OCI-LY7 (cell line): ENCODE measurements around the gene CFAP74. TPM values are rescaled to one million over a fixed set of nuclear protein-coding genes. Genes with fewer than 3 reads are reported as not detected.

Experiments
- BruUV-seq: library from RNA; stranded (reverse); fragments of 400-500 nt; replicated peaks from 2 replicates; lab custom pipeline; 2021; lab: Mats Ljungman, UMichigan
- CTCF ChIA-PET: fragments of 300-600 bp; sonication (Branson Sonifier 250); formaldehyde crosslinking; loops from one replicate; lab custom pipeline; 2022; ENCODE audit warnings: antibody characterized with exemption; ENCODE audit not compliant: unreplicated experiment; lab: Charles Lee
- POLR2A ChIA-PET: fragments of 300-600 bp; sonication (Branson Sonifier 250); formaldehyde crosslinking; loops from one replicate; lab custom pipeline; 2022; ENCODE audit warnings: antibody characterized with exemption; lab: Charles Lee
- DNase-seq: peaks from one replicate; pipeline ENCODE4 v3.0.0-alpha.2; 2015; ENCODE audit warnings: low spot score
- H2AFZ ChIP-seq: fragments of 200-600 bp; sonication (generic), shearing (Covaris generic); 2 replicates; pipeline ENCODE4 v1.6.1; 2014; ENCODE audit warnings: mild to moderate bottlenecking, antibody characterized with exemption, low read length, moderate library complexity
- H3K27ac ChIP-seq: fragments of 200-600 bp; sonication (generic); 2 replicates; pipeline ENCODE4 v1.5.1; 2014; ENCODE audit warnings: mixed run types, low read depth, mild to moderate bottlenecking, moderate library complexity, low read length, inconsistent platforms; ENCODE audit not compliant: poor library complexity, severe bottlenecking
- H3K36me3 ChIP-seq: fragments of 200-600 bp; sonication (generic); 2 replicates; pipeline ENCODE4 v1.6.1; 2014; ENCODE audit warnings: mild to moderate bottlenecking, antibody characterized with exemption, low read length, moderate library complexity, mixed read lengths; ENCODE audit not compliant: insufficient read depth
- H3K4me1 ChIP-seq: fragments of 200-600 bp; sonication (generic); 2 replicates; pipeline ENCODE4 v1.5.1; 2014; ENCODE audit warnings: mild to moderate bottlenecking, low read length; ENCODE audit not compliant: insufficient read depth, poor library complexity, severe bottlenecking
- H3K4me2 ChIP-seq: fragments of 200-600 bp; sonication (generic); 2 replicates; pipeline ENCODE4 v1.6.1; 2014; ENCODE audit warnings: mild to moderate bottlenecking, low read length
- H3K4me3 ChIP-seq: fragments of 200-600 bp; sonication (generic); 2 replicates; pipeline ENCODE4 v1.5.1; 2014; ENCODE audit warnings: mild to moderate bottlenecking, low read depth, low read length; ENCODE audit not compliant: poor library complexity, severe bottlenecking
- H3K79me2 ChIP-seq: fragments of 200-600 bp; sonication (generic); 2 replicates; pipeline ENCODE4 v1.6.1; 2016; ENCODE audit warnings: low read depth, mild to moderate bottlenecking, low read length, moderate library complexity, mixed read lengths; ENCODE audit not compliant: insufficient read depth
- H3K9me2 ChIP-seq: fragments of 200-600 bp; sonication (generic); 2 replicates; pipeline ENCODE4 v1.6.1; 2016; ENCODE audit warnings: mild to moderate bottlenecking, low read length, mixed read lengths; ENCODE audit not compliant: insufficient read depth
- H3K9me3 ChIP-seq: fragments of 200-600 bp; sonication (generic); 2 replicates; pipeline ENCODE4 v1.6.1; 2014; ENCODE audit warnings: mild to moderate bottlenecking, mixed run types, low read length, mixed read lengths
- H4K20me1 ChIP-seq: fragments of 200-600 bp; sonication (generic); 2 replicates; pipeline ENCODE4 v1.6.1; 2014; ENCODE audit warnings: mild to moderate bottlenecking, antibody characterized with exemption, low read length, moderate library complexity, mixed read lengths; ENCODE audit not compliant: insufficient read depth
- EZH2phosphoT487 ChIP-seq: fragments of 200-600 bp; sonication (generic); IDR thresholded peaks from 2 replicates; pipeline ENCODE4 v1.6.1; 2018; ENCODE audit warnings: low read depth, borderline replicate concordance, mild to moderate bottlenecking, mixed run types, antibody characterized with exemption, low read length, moderate library complexity, mixed read lengths
- intact Hi-C: fragments of 100-400 bp; cut with micrococcal nuclease; formaldehyde crosslinking; loops from one replicate; pipeline ENCODE4 v1.10.0; 2022; ENCODE audit not compliant: unreplicated experiment
- total RNA-seq, 2 experiments: library from RNA; depleted of rRNA in 1 of 2; stranded (reverse); fragments of >200 nt in 1 of 2; shearing (Covaris generic) in 1 of 2; gene quantifications; 2 replicates each; pipeline ENCODE4 v1.2.3, GENCODE V29; 2014 to 2022
- TF ChIP-seq, protein P1 (sequence below): fragments of 200-600 bp; sonication (generic); conservative IDR thresholded peaks from 2 replicates; pipeline ENCODE4 v1.5.1; 2014; ENCODE audit warnings: mild to moderate bottlenecking, antibody characterized with exemption, low read length, moderate library complexity, mixed read lengths

CFAP74 gene
- total RNA-seq, 2 experiments from 2014 or later: not detected

DNA sequence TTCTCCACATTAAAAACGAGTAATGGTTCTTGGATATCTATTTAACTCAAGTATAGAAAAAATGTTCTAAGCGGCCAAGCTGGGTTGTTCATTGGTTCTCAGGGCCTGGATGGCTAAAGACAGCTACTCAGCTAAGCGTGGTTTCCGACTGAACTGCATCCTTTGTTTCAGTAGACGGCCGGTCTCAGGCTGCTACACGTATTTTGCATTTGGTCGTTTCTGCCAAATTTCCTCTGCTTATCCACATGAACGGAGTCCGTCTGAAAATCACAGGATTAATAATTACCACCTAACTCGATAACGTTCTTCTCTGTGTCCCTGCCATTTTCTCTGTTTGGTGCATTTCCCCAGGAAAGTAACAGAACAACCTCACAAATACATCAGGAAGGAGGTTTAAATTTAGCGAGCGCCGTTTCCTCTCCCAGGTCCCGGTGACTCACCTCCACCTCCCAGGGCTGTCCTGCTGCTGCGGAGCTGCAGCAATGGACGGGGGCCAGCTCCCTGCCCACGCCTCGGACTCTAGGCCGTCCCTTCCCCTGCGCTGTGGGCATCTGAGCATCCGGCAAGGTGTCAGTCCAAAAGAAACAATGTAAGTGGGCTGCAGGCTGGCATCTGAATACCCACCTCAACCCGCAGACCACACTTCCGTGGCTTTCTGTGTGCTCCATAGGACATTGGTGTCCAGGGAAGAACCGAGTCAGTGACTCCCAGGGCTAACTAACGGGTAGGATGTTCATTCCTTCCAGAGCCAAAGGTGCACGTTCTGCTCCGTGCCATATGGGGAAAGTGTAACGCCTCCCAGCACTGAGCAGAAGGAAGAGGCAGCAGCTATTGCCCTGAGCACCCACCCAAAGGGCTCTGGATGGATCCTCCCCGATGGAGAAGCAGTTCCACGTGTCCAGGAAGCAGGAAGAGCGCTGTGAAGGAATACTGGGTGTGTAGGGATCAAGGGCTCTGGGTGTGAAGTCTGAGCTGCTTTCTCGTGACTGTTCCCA is 11.5 kb upstream of the CFAP74 start:
- H2AFZ ChIP-seq: no peak overlapping the region
- CTCF ChIA-PET: no interaction called here
- H3K4me2 ChIP-seq: no peak overlapping the region
- H3K27ac ChIP-seq: no peak overlapping the region
- H3K36me3 ChIP-seq: no peaks in the 10 kb centered on the region
- H3K9me3 ChIP-seq: no peaks in the 10 kb centered on the region
- intact Hi-C loops: no loop called here
- TF ChIP-seq, protein P1, sequence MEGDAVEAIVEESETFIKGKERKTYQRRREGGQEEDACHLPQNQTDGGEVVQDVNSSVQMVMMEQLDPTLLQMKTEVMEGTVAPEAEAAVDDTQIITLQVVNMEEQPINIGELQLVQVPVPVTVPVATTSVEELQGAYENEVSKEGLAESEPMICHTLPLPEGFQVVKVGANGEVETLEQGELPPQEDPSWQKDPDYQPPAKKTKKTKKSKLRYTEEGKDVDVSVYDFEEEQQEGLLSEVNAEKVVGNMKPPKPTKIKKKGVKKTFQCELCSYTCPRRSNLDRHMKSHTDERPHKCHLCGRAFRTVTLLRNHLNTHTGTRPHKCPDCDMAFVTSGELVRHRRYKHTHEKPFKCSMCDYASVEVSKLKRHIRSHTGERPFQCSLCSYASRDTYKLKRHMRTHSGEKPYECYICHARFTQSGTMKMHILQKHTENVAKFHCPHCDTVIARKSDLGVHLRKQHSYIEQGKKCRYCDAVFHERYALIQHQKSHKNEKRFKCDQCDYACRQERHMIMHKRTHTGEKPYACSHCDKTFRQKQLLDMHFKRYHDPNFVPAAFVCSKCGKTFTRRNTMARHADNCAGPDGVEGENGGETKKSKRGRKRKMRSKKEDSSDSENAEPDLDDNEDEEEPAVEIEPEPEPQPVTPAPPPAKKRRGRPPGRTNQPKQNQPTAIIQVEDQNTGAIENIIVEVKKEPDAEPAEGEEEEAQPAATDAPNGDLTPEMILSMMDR: no peak
- no peak for TF ChIP-seq EZH2phosphoT487
- DNase-seq: no peak
- no peaks in the 10 kb centered on the region for H3K4me1 ChIP-seq
- H3K9me2 ChIP-seq: no peaks in the 10 kb centered on the region
- H3K79me2 ChIP-seq: no peaks in the 10 kb centered on the region
- H4K20me1 ChIP-seq: no peaks in the 10 kb centered on the region
- BruUV-seq: no TSS peak
- no peak overlapping the region for H3K4me3 ChIP-seq
- POLR2A ChIA-PET: no interaction called here

DNA sequence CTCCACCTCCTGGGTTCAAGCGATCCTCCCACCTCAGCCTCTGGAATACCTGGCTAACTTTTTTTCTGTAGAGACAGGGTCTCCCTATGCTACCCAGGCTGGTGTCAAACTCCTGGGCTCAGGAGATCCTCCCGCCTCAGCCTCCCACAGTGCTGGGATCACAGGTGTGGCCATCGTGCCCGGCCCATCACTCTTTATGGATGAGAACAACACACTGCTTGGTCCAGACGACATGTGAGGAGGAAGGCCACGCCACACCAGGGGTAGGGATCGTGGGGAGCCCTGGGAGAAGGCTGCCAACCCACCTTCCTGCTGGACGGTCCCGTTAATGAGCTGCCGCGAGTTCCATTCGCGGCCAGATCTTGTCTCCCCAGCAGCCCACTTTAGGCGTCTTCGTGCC is 10.6 kb upstream of the CFAP74 start:
- no peak for TF ChIP-seq EZH2phosphoT487
- TF ChIP-seq, protein P1: no peak
- no peaks in the 10 kb centered on the region for H3K4me1 ChIP-seq
- no peaks in the 10 kb centered on the region for H3K79me2 ChIP-seq
- H3K9me2 ChIP-seq: no peaks in the 10 kb centered on the region
- BruUV-seq: no TSS peak
- POLR2A ChIA-PET: no interaction called here
- no peak overlapping the region for H3K27ac ChIP-seq
- no peaks in the 10 kb centered on the region for H4K20me1 ChIP-seq
- H2AFZ ChIP-seq: no peak overlapping the region
- CTCF ChIA-PET: no interaction called here
- no peak for DNase-seq
- H3K36me3 ChIP-seq: no peaks in the 10 kb centered on the region
- intact Hi-C loops: no loop called here
- H3K4me3 ChIP-seq: no peak overlapping the region
- no peak overlapping the region for H3K4me2 ChIP-seq
- no peaks in the 10 kb centered on the region for H3K9me3 ChIP-seq
